ENCODE data around the gene OR4Q3.
"Not testable (repeated sequence)": the region's sequence is repeated elsewhere in the genome, so short reads cannot be mapped to it uniquely, and the experiment has no call there.

OR4Q3 gene

DNA sequence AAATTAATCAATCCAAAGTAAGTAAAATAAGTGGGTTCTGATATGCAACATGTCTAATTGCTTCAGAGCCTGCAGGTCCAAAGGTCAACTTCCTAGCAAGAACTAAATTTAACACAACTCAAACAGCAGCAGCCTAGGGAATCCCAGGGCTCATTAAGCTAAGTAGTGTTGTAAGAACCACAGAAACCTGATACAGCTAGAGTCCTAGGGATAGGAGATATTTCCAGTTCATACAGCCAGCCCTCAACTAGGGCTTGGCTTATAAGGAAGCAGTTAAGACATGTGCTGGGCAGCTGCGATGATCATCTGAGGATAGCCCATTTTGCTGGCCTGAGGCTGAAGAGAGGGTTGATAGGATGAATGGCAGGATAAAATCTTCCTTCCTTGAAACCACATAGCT lies at the start of gene OR4Q3:
OR4Q3 (plus strand) TSS at position 316 of the 400 bp plus-strand sequence.
- no peak for DNase-seq (ENCODE audit: low read depth in 3 of 3)

DNA sequence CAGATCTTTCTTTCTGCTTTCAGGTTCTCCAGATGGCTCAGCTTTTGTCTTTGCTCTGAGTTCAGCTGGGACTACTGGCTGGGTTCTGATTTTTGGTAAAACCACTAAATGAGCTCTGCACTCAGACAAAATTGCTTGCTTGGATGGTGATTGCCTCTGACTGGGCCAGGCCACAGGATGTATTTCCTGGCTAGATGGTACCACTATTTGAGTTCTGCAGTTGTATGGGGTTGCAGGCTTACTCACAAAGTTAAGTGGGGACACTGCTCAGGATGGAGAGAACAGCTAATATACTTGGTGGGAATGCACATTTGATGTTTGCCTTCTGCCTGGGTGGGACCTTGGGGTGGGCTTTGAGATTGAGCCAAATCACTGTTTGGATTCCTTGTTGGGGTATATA lies 14.0 kb upstream of the OR4Q3 start:
- no peak for DNase-seq (ENCODE audit: low read depth in 3 of 3)

DNA sequence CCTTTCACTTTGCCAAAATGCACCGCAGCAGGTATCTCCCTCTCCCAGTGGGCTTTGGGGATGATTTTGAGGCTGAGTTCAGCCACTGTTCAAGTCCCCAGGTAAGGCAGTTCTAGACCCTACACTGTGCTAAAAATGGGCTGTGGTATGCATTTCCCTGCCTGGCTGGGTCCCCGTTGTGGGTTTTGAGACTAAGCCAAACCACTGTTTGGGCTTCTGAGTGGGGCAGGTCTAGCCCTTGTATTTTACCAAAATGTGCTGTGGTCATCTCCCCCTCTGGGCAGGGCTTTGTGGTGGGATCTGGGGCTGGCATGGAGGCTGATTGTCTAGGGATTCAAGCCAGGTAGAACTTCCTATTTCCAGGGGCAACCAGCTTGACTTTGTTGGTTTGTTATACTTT lies 13.6 kb upstream of the OR4Q3 start:
- DNase-seq (ENCODE audit: low read depth in 3 of 3), result no peak

DNA sequence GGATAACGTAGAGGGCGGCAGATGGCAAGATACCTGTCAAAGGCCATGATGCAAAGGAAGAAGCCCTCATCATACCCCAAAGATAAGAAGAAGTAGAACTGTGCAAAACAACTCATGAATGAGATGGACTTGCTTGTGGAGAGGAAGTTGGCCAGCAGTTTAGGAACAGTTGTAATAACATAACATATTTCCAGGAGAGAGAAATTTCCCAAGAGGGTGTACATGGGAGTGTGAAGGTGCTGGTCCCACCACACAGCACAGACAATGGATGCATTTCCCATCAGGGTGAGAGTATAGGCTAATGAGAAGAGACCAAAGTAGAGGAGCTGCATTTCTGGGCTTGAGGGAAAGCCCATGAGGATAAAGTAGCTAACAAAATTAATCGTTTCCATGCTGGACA lies 9.5 kb upstream of the OR4Q3 start:
- not testable (repeated sequence) for DNase-seq (ENCODE audit: low read depth in 3 of 3)

DNA sequence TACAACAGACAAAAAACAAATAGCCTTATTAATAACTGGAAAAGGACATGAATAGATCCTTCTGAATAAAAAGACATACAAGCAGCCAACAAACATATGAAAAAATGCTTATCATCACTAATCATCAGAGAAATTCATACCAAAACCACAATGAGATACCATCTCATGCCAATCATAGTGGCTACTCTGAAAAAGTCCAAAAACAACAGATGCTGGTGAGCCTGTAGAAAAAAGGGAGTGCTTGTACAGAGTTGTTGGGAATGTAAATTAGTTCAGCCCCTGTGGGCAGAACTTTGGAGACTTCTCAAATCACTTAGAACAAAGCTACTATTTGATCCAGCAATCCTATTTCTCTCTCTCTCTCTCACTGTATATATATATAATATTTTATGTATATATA lies 8.9 kb downstream of the OR4Q3 start:
- not testable (repeated sequence) for DNase-seq (ENCODE audit: low read depth in 3 of 3)

DNA sequence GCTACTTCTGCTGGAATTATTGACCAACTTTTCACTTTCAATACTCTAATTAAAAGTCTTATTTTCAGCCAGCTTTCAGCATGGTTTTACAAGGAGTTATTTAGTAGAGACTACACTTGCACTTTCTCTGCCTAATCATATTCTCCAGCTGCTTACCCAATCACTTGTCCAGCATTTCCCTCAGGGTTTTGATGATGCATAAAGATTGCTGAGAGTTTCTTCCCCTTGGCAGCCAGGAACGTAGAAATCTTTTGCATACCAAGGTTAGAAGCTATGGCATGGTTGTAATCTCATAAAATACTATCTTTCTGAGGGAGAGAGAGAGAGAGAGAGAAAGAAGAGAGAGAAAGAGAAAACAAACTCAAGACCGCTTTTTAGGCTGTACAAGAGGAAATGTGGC lies 10.8 kb downstream of the OR4Q3 start:
- DNase-seq (ENCODE audit: low read depth in 3 of 3), result no peak

DNA sequence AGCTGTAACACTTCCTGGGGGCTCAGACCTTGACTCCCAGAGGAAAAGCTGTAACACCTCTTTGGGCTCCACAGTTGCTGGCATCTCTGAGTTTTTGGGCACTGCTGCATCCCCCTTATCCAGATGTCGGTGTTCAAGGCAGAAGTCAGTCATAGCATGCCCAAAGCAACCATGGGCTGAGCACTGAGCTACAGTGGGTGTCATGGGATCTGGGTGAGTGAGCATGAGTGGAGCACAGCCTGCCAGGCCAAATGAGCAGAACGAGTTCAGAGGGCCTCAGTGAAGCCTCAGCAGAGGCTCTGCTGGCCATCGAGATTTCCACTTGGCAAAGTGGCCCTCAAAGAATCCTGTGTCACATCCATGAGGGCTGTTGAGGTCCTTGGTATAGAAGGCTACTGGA lies 28.1 kb downstream of the OR4Q3 start:
- DNase-seq (ENCODE audit: low read depth in 3 of 3), result not testable (repeated sequence)

DNA sequence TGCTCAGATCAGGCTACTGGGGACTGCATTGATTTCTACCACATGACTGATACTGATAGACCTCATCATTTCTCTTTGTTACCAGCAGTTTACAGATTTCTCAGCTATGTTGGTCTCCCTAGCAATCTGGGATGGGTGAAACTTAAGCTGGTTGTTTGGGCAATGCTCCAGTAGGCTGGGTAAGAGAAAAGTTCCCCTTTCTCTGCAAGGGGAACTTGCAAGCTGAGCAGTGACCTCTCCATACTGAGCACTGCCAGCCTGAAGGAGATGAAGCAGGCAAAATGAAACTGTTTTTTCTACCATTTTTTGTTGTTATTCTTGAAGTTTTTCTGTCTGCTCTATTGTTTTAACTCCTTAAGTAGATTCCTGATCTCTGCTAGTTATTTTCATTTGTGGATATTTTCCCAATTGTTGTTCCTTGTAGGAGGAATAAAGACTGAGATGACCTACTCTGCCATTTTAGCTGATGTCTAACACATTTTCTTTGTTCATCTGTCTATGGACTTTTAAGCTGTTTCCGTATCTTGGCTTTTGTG lies 28.6 kb downstream of the OR4Q3 start:
- no peak for DNase-seq (ENCODE audit: low read depth in 3 of 3)

DNA sequence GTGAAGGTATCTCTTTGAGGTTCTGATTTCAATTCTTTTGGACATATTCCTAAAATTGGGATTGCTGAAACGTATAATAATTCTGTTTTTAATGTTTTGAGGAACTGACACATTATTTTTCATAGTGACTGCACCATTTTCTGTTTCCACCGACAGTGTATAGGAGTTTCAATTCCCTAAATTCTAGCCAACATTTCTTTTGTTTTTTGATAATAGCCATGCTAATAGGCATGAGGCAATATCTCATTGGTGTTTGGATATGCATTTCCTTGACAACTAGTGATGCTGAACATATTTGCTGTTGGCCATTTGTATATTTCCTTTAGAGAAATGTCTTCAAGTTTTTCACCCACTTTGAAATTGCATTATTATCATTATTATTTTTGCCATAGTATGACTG lies 29.1 kb downstream of the OR4Q3 start:
- not testable (repeated sequence) for DNase-seq (ENCODE audit: low read depth in 3 of 3)

DNA sequence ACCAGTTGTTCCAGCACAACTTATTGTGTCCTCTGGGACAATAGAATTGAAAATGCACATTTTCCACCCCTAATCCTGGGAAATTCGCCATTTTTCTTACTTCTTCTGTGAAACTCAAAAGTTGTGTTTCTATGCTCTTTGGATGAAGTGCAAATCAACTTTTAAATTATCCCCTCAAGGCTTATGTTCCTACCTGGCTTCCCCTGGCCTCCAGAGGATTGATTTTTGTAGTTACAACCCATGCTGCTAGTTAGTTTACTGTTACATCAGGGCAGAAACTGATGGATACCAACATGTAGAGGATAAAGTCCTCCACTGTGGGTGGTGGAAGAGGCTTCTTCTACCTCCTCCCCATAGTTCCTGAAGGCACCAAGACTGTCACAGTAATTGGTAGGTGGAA lies 29.8 kb downstream of the OR4Q3 start, which contains the start of gene OR4M1:
OR4M1 (plus strand) TSS at position 301 of the 400 bp plus-strand sequence. CDS start 6,819 bp downstream, outside the sequence.
- not testable (repeated sequence) for DNase-seq (ENCODE audit: low read depth in 3 of 3)

DNA sequence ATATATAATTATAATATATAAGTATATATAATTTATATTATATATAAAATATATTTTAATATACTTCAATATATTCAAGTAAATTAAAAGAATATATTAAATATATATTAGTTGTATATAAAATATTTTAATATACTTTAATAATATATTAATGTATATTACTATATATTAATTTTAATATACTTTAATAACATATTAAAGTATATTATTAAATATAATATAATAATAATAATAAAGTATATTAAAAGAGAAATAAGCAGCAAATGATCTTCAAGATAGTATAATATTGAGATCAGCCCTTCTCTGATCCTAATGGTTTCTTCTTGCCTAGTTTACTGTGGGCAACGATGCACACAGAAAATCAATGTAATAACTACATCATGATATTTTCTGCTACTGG lies 32.2 kb downstream of the OR4Q3 start:
- DNase-seq (ENCODE audit: low read depth in 3 of 3), result no peak

DNA sequence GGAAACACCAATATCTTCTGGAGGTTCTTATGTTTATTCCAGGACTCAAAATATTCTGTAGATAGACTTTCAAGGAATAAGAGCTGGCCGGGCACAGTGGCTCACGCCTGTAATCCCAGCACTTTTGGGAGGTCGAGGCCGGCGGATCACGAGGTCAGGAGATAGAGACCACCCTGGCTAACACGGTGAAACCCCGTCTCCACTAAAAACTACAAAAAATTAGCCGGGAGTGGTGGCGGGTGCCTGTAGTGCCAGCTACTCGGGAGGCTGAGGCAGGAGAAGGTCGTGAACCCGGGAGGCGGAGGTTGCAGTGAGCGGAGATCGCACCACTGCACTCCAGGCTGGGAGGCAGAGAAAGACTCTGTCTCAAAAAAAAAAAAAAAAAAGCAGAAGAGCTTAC lies 42.5 kb downstream of the OR4Q3 start:
- DNase-seq (ENCODE audit: low read depth in 3 of 3), result not testable (repeated sequence)

DNA sequence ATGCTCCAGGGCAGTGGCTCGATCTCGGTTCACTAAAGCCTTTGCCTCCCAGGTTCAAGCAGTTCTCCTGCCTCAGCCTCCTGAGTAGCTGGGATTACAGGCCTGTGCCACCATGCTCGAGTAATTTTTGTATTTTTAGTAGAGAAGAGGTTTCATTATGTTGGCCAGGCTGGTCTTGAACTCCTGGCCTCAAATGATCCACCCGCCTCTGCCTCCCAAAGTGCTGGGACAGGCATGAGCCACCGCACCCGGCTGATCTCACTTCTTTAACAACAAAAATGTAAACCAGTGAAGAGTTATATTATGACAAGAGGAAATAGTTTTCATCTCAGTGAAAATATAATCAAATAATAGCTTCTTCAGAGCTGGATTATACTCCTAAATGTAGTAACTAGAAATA lies 43.9 kb downstream of the OR4Q3 start:
- not testable (repeated sequence) for DNase-seq (ENCODE audit: low read depth in 3 of 3)

DNA sequence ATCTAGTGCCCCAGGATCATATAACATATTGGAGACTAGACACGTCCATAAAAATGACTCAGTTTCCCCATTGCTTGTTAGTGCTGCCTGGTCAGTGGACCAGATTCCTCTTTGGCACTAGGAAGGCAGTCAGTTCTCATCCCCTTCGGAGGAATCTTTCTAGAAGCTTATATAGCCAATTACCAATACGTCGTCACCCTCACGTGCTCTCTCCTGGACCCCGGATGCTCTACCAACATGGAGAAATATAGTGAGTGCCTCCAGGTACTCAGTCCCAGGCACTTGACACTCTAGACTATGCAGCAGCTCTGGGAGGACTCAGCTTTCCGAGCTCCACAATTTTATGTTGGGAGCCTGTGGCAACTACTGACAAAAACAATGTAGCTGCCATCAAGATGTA lies 44.8 kb downstream of the OR4Q3 start:
- DNase-seq (ENCODE audit: low read depth in 3 of 3), result not testable (repeated sequence)

DNA sequence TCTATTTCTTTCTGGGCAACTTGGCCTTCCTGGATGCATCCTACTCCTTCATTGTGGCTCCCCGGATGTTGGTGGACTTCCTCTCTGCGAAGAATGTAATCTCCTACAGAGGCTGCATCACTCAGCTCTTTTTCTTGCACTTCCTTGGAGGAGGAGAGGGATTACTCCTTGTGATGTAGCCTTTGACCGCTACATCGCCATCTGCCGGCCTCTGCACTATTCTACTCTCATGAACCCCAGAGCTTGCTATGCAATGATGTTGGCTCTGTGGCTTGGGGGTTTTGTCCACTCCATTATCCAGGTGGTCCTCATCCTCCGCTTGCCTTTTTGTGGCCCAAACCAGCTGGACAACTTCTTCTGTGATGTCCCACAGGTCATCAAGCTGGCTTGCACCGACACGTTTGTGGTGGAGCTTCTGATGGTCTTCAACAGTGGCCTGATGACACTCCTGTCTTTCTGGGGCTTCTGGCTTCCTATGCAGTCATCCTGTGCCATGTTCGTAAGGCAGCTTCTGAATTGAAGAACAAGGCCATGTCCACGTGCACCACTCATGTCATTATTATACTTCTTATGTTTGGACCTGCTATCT lies 53.2 kb downstream of the OR4Q3 start:
- not testable (repeated sequence) for DNase-seq (ENCODE audit: low read depth in 3 of 3)
